Measurements from ENCODE around the gene TMEM178B.

TMEM178B gene

GRCh38 chr7:141227454-141227853, 153.6 kb downstream of the TMEM178B start:
- Histone ChIP-seq H3K9me3 (ENCODE audit: low read depth, low read length) (no peaks in the 10 kb centered on the region), H3K36me3 (ENCODE audit: insufficient read depth, low read length) (no peaks in the 10 kb centered on the region), H3K4me3 (no peak overlapping the region), H3K9ac (ENCODE audit: insufficient read length) (no peak overlapping the region), H3K27ac (no peak overlapping the region)
- TF ChIP-seq EZH2 (IDR thresholded peaks at IDR 0.05) (no peak), FOXP2 (optimal IDR thresholded peaks at IDR 0.05; ENCODE audit: control extremely low read depth, extremely low read length, insufficient read depth) (no peak), POLR2AphosphoS5 (IDR thresholded peaks at IDR 0.05; ENCODE audit: borderline replicate concordance, low read depth, low read length) (no peak)
- DNase-seq (ENCODE audit: low read depth, low spot score), result no peak

- Histone ChIP-seq H3K9me3 (ENCODE audit: low read depth, low read length) (no peaks in the 10 kb centered on the region), H3K27ac (no peak overlapping the region), H3K36me3 (ENCODE audit: insufficient read depth, low read length) (no peaks in the 10 kb centered on the region), H3K4me3 (no peak overlapping the region), H3K9ac (ENCODE audit: insufficient read length) (no peak overlapping the region)
- no peak for DNase-seq (ENCODE audit: low read depth, low spot score)
- TF ChIP-seq POLR2AphosphoS5 (IDR thresholded peaks at IDR 0.05; ENCODE audit: borderline replicate concordance, low read depth, low read length), result no peak
- no peak for TF ChIP-seq FOXP2 (optimal IDR thresholded peaks at IDR 0.05; ENCODE audit: control extremely low read depth, extremely low read length, insufficient read depth)
- TF ChIP-seq EZH2 (IDR thresholded peaks at IDR 0.05), result no peak
These were observed 154.6 kb downstream of the TMEM178B start for GRCh38 chr7:141228482-141228881.

GRCh38 chr7:141231018-141231792, 157.3 kb downstream of the TMEM178B start:
- Histone ChIP-seq H3K4me3 (peak overlapping the region; percentile 68), H3K9me3 (ENCODE audit: low read depth, low read length) (no peaks in the 10 kb centered on the region), H3K9ac (ENCODE audit: insufficient read length) (no peak overlapping the region), H3K27ac (peak overlapping the region; percentile 95), H3K36me3 (ENCODE audit: insufficient read depth, low read length) (no peaks in the 10 kb centered on the region)
- DNase-seq (ENCODE audit: low read depth, low spot score), result peak; percentile 99
- TF ChIP-seq FOXP2 (optimal IDR thresholded peaks at IDR 0.05; ENCODE audit: control extremely low read depth, extremely low read length, insufficient read depth), result peak; percentile 98
- TF ChIP-seq POLR2AphosphoS5 (IDR thresholded peaks at IDR 0.05; ENCODE audit: borderline replicate concordance, low read depth, low read length), result peak; percentile 77; the same call in 1 of the 2 replicates
- no peak for TF ChIP-seq EZH2 (IDR thresholded peaks at IDR 0.05)

- H3K36me3 ChIP-seq (ENCODE audit: insufficient read depth, low read length), result no peaks in the 10 kb centered on the region
- peak; percentile 89 for DNase-seq (ENCODE audit: low read depth, low spot score)
- no peak overlapping the region for H3K9ac ChIP-seq (ENCODE audit: insufficient read length)
- peak; percentile 49 for TF ChIP-seq FOXP2 (optimal IDR thresholded peaks at IDR 0.05; ENCODE audit: control extremely low read depth, extremely low read length, insufficient read depth)
- TF ChIP-seq EZH2 (IDR thresholded peaks at IDR 0.05), result no peak
- no peaks in the 10 kb centered on the region for H3K9me3 ChIP-seq (ENCODE audit: low read depth, low read length)
- H3K27ac ChIP-seq, result peak overlapping the region; percentile 95
- H3K4me3 ChIP-seq, result peak overlapping the region; percentile 68
These were observed 158.6 kb downstream of the TMEM178B start for GRCh38 chr7:141232286-141233051.

- no peaks in the 10 kb centered on the region for H3K9me3 ChIP-seq (ENCODE audit: low read depth, low read length)
- TF ChIP-seq EZH2 (IDR thresholded peaks at IDR 0.05) (no peak), POLR2AphosphoS5 (IDR thresholded peaks at IDR 0.05; ENCODE audit: borderline replicate concordance, low read depth, low read length) (no peak), FOXP2 (optimal IDR thresholded peaks at IDR 0.05; ENCODE audit: control extremely low read depth, extremely low read length, insufficient read depth) (no peak)
- no peaks in the 10 kb centered on the region for H3K36me3 ChIP-seq (ENCODE audit: insufficient read depth, low read length)
- DNase-seq (ENCODE audit: low read depth, low spot score), result no peak
- H3K27ac ChIP-seq, result no peak overlapping the region
- no peak overlapping the region for H3K4me3 ChIP-seq
- no peak overlapping the region for H3K9ac ChIP-seq (ENCODE audit: insufficient read length)
These were observed 160.7 kb downstream of the TMEM178B start for GRCh38 chr7:141234335-141235105.

- TF ChIP-seq EZH2 (IDR thresholded peaks at IDR 0.05), result no peak
- TF ChIP-seq FOXP2 (optimal IDR thresholded peaks at IDR 0.05; ENCODE audit: control extremely low read depth, extremely low read length, insufficient read depth), result no peak
- TF ChIP-seq POLR2AphosphoS5 (IDR thresholded peaks at IDR 0.05; ENCODE audit: borderline replicate concordance, low read depth, low read length), result no peak
These were observed 161.8 kb downstream of the TMEM178B start for GRCh38 chr7:141235656-141236055.

GRCh38 chr7:141238596-141239243, 164.9 kb downstream of the TMEM178B start:
- Histone ChIP-seq H3K4me3 (no peak overlapping the region), H3K9ac (ENCODE audit: insufficient read length) (no peak overlapping the region), H3K27ac (no peak overlapping the region), H3K36me3 (ENCODE audit: insufficient read depth, low read length) (no peaks in the 10 kb centered on the region), H3K9me3 (ENCODE audit: low read depth, low read length) (no peaks in the 10 kb centered on the region)
- DNase-seq (ENCODE audit: low read depth, low spot score), result no peak
- TF ChIP-seq EZH2 (IDR thresholded peaks at IDR 0.05) (no peak), FOXP2 (optimal IDR thresholded peaks at IDR 0.05; ENCODE audit: control extremely low read depth, extremely low read length, insufficient read depth) (no peak), POLR2AphosphoS5 (IDR thresholded peaks at IDR 0.05; ENCODE audit: borderline replicate concordance, low read depth, low read length) (no peak)

More at GRCh38 chr7:141235656-141236055, 161.8 kb downstream of the TMEM178B start:
- Histone ChIP-seq H3K4me3 (no peak overlapping the region), H3K36me3 (ENCODE audit: insufficient read depth, low read length) (no peaks in the 10 kb centered on the region), H3K9ac (ENCODE audit: insufficient read length) (no peak overlapping the region), H3K9me3 (ENCODE audit: low read depth, low read length) (no peaks in the 10 kb centered on the region), H3K27ac (no peak overlapping the region)
- DNase-seq (ENCODE audit: low read depth, low spot score), result no peak
